ENCODE data around the gene ARHGAP29.

Gene ARHGAP29

GRCh38 chr1:94259635-94260289 is 22.4 kb upstream of the ARHGAP29 start:
- no peak for DNase-seq (ENCODE audit: low read depth)

GRCh38 chr1:94258873-94259331 is 21.5 kb upstream of the ARHGAP29 start:
- DNase-seq (ENCODE audit: low read depth), result peak; percentile 84

GRCh38 chr1:94257444-94257843 is 20.1 kb upstream of the ARHGAP29 start:
- no peak for DNase-seq (ENCODE audit: low read depth)

- DNase-seq (ENCODE audit: low read depth), result no peak
Observed at GRCh38 chr1:94255476-94255875, 18.1 kb upstream of the ARHGAP29 start.

- DNase-seq (ENCODE audit: low read depth), result no peak
Observed at GRCh38 chr1:94254073-94254810, 16.9 kb upstream of the ARHGAP29 start.

- no peak for DNase-seq (ENCODE audit: low read depth)
Observed at GRCh38 chr1:94253456-94254017, 16.2 kb upstream of the ARHGAP29 start.

GRCh38 chr1:94250341-94250740 is 13.0 kb upstream of the ARHGAP29 start:
- no peak for DNase-seq (ENCODE audit: low read depth)

GRCh38 chr1:94248956-94249688 is 11.7 kb upstream of the ARHGAP29 start:
- DNase-seq (ENCODE audit: low read depth), result no peak

GRCh38 chr1:94247138-94248094 is 10.0 kb upstream of the ARHGAP29 start:
- DNase-seq (ENCODE audit: low read depth), result no peak

GRCh38 chr1:94246692-94247137 is 9.3 kb upstream of the ARHGAP29 start:
- DNase-seq (ENCODE audit: low read depth), result no peak

GRCh38 chr1:94245747-94246438 is 8.5 kb upstream of the ARHGAP29 start:
- DNase-seq (ENCODE audit: low read depth), result no peak

GRCh38 chr1:94244816-94245215 is 7.4 kb upstream of the ARHGAP29 start:
- DNase-seq (ENCODE audit: low read depth), result no peak

- DNase-seq (ENCODE audit: low read depth), result no peak
Observed at GRCh38 chr1:94243665-94244064, 6.3 kb upstream of the ARHGAP29 start.

GRCh38 chr1:94240822-94241221 is 3.4 kb upstream of the ARHGAP29 start:
- no peak for DNase-seq (ENCODE audit: low read depth)

- DNase-seq (ENCODE audit: low read depth), result no peak
Observed at GRCh38 chr1:94239796-94240195, 2.4 kb upstream of the ARHGAP29 start.

GRCh38 chr1:94239051-94239450 is 1.7 kb upstream of the ARHGAP29 start:
- no peak for DNase-seq (ENCODE audit: low read depth)

GRCh38 chr1:94236630-94237290 is 624 bp downstream of the ARHGAP29 start:
- DNase-seq (ENCODE audit: low read depth), result no peak

GRCh38 chr1:94236013-94236491 is 1.3 kb downstream of the ARHGAP29 start:
- DNase-seq (ENCODE audit: low read depth), result no peak

- no peak for DNase-seq (ENCODE audit: low read depth)
Observed at GRCh38 chr1:94235189-94236012, 2.0 kb downstream of the ARHGAP29 start.

Data from HS-5 (cell line).